H7 (cell line): Measurements from ENCODE around the gene NEDD4L. TPM values are rescaled to one million over a fixed set of nuclear protein-coding genes. Genes with fewer than 3 reads are reported as not detected.
"Not testable (repeated sequence)": the region's sequence is repeated elsewhere in the genome, so short reads cannot be mapped to it uniquely, and the experiment has no call there.

Experiments used
- DNase-seq: peaks from one replicate; pipeline ENCODE4 v3.0.0; 2012
- H3K27me3 ChIP-seq: 2 replicates; pipeline ENCODE4 v1.6.0; 2011; ENCODE audit warnings: mild to moderate bottlenecking, low read length; ENCODE audit not compliant: control insufficient read depth, insufficient read depth
- H3K36me3 ChIP-seq: replicated peaks from 2 replicates; pipeline ENCODE4 v1.5.1; 2011; ENCODE audit warnings: low read length; ENCODE audit not compliant: control insufficient read depth, insufficient read depth
- H3K4me3 ChIP-seq: 2 replicates; pipeline ENCODE4 v1.5.1; 2011; ENCODE audit warnings: low read depth, mild to moderate bottlenecking, control low read depth, low read length, moderate library complexity; ENCODE audit not compliant: insufficient read depth
- total RNA-seq: library from RNA; depleted of rRNA; stranded (reverse); fragments of >200 nt; shearing (Covaris generic); gene quantifications from 2 replicates; pipeline ENCODE4 v1.2.3, GENCODE V29; 2014

The NEDD4L gene
- total RNA-seq, 1 experiment from 2014 or later, result 39.8 TPM

DNA sequence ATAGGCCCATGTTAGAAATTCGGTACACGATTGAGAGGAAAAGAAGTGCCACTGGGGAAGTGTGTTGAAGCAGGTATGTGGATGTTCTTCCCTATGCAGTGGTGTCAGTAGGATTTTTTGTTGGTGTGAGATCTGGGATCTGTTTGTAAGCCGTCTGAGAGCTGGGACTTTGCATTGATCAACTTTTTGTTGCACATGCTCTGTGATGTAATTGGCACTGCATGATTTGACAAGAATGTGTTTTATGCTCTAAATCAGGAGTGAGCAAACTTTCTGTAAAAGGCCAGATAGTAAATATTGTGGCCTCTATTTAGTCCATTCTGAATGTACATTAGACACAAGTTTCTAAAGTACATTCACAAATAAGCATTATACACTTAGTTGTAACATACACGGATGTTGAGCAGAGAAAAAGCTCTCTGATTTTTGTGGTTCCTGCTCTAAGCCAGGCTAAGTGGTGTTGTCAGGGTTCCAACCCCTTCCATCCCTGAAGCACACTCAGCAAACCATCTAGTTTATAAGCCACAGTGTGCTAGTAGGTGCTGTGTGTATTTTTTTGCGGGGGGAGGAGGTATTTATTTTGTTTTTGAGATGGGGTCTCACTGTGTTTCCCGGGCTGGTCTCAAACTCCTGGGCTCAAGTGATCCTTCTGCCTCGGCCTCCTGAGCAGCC, 235.6 kb downstream of the NEDD4L start:
- H3K36me3 ChIP-seq, result no peaks in the 10 kb centered on the region
- no peaks in the 10 kb centered on the region for H3K27me3 ChIP-seq
- H3K4me3 ChIP-seq, result no peak overlapping the region
- DNase-seq, result no peak

GRCh38 chr18:58280191-58280590, 236.2 kb downstream of the NEDD4L start:
- H3K4me3 ChIP-seq, result no peak overlapping the region
- H3K36me3 ChIP-seq, result no peaks in the 10 kb centered on the region
- no peaks in the 10 kb centered on the region for H3K27me3 ChIP-seq
- DNase-seq, result no peak

GRCh38 chr18:58282872-58283271, 238.8 kb downstream of the NEDD4L start:
- not testable (repeated sequence) for DNase-seq, H3K4me3 ChIP-seq, H3K36me3 ChIP-seq, H3K27me3 ChIP-seq

DNA sequence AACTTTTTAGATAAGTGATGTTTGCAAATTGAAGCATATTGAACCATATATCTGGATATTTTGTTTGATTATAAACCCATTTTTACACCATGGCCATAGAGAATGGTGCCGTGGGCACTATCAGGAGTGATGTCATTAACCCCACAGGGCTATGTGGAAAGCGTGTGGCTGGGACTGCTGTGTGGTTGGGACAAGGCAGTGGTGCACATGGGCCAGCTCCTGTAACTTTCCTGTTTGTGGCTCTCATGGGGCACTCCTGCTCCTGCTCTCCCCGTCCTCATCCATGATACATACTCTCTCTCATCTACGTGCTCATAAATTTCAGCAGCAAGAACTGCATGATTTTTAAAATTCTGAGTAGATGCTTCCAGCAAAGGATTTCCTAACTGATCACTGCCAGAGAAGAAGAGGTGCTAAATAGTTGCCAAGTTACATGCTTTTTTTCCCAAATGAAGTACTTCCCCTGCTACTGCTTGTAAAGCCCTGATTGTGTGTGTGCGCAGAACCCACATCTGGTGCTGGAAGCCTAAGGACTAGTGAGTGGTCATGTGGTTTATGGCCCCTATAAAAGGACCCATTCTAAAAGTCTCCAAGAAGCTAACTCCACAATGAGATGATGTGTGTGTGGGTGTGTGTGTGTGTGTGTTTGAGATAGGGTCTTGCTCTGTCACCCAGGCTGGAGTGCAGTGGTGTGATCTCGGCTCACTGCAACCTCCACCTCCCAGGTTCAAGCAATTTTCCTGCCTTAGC, 240.8 kb downstream of the NEDD4L start:
- Histone ChIP-seq H3K27me3 (no peaks in the 10 kb centered on the region), H3K4me3 (no peak overlapping the region), H3K36me3 (no peaks in the 10 kb centered on the region)

GRCh38 chr18:58285449-58286130, 241.6 kb downstream of the NEDD4L start:
- Histone ChIP-seq H3K27me3 (no peaks in the 10 kb centered on the region), H3K4me3 (no peak overlapping the region), H3K36me3 (no peaks in the 10 kb centered on the region)
- DNase-seq, result no peak

More for the DNA sequence above, 240.8 kb downstream of the NEDD4L start:
- DNase-seq, result no peak

DNA sequence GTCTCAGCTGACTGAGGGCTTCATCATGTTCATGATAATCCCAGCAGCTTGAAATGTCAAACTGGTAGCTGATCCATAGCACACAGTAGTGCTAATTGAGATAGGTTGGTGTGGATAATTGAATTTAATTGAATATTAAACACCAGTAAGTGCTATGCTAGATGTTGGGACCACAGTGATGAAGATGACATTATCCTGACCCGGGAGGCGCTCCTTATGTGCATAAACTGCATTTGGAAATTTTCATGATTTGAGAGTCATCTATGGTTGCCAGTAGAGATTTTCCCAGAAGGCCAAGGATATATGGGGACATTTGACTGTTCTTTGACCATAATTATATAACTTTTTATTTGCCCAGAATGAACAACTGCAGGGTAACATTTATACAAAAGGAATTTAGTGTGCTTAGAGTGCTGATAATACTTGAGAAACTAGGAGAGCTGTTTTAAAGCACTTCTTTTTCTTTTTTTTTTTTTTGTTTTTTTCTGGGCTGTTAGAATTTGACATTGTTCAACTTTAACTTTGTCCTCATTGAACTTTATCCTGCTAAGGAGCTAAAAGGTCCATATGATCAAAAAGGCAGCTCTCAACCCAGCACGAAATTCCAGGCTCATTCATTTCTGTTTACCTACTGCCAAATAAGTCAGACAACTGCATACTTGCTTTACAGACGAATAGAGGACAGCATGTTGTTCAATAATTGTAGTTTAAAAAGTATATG, 242.8 kb downstream of the NEDD4L start:
- Histone ChIP-seq H3K36me3 (no peaks in the 10 kb centered on the region), H3K4me3 (no peak overlapping the region), H3K27me3 (no peaks in the 10 kb centered on the region)
- no peak for DNase-seq

GRCh38 chr18:58287353-58288274, 243.6 kb downstream of the NEDD4L start:
- H3K36me3 ChIP-seq, result no peaks in the 10 kb centered on the region
- no peak overlapping the region for H3K4me3 ChIP-seq
- DNase-seq, result no peak
- H3K27me3 ChIP-seq, result no peaks in the 10 kb centered on the region

- DNase-seq, result peak; percentile 30
- no peaks in the 10 kb centered on the region for H3K36me3 ChIP-seq
- no peak overlapping the region for H3K4me3 ChIP-seq
- no peaks in the 10 kb centered on the region for H3K27me3 ChIP-seq
Measured at GRCh38 chr18:58288921-58289797, 245.1 kb downstream of the NEDD4L start.

DNA sequence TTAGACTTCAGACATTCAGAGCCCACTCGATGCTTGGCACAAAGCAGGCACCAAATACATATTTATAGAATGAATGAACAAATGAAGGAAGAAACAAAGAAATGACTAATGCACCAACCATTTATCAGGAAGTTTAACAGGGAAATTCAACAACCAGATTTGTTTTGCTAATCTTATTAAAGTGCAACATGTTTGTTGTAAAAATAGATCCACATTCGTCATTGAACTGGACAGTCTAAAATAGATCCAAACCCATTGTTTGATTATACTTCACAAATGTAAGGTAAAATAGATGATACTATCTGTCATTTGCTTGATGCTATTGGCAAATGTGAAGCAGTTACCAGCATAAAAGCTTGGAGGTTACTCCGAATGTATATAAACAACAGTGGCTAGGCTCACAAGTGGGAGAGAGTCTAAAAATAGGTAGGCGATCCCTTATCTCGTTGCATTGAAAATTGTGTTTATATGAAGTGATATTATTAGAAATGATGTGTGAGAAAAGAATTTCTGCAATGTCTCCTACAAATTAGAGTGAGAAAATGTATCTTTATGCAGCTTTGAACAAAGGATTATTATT, 246.2 kb downstream of the NEDD4L start:
- Histone ChIP-seq H3K36me3 (no peaks in the 10 kb centered on the region), H3K27me3 (no peaks in the 10 kb centered on the region), H3K4me3 (no peak overlapping the region)
- DNase-seq, result no peak

GRCh38 chr18:58291131-58291530, 247.1 kb downstream of the NEDD4L start:
- H3K36me3 ChIP-seq, result no peaks in the 10 kb centered on the region
- no peaks in the 10 kb centered on the region for H3K27me3 ChIP-seq
- DNase-seq, result no peak
- no peak overlapping the region for H3K4me3 ChIP-seq

- H3K27me3 ChIP-seq, result no peaks in the 10 kb centered on the region
- DNase-seq, result no peak
Measured at GRCh38 chr18:58292638-58293037, 248.6 kb downstream of the NEDD4L start.

GRCh38 chr18:58297198-58297597, 253.2 kb downstream of the NEDD4L start:
- no peaks in the 10 kb centered on the region for H3K27me3 ChIP-seq
- H3K36me3 ChIP-seq, result no peaks in the 10 kb centered on the region
- no peak for DNase-seq
- H3K4me3 ChIP-seq, result no peak overlapping the region

More at GRCh38 chr18:58292638-58293037, 248.6 kb downstream of the NEDD4L start:
- H3K4me3 ChIP-seq, result no peak overlapping the region
- no peaks in the 10 kb centered on the region for H3K36me3 ChIP-seq
